GM19463 (cell line): ENCODE data around the gene ANKRD10.

ENCODE experiments used
- ATAC-seq: cut with Tn5 transposase; IDR thresholded peaks from one replicate; pipeline ENCODE4 v1.9.1; 2021; ENCODE audit warnings: mild to moderate bottlenecking, moderate library complexity; ENCODE audit not compliant: unreplicated experiment

The ANKRD10 gene

DNA sequence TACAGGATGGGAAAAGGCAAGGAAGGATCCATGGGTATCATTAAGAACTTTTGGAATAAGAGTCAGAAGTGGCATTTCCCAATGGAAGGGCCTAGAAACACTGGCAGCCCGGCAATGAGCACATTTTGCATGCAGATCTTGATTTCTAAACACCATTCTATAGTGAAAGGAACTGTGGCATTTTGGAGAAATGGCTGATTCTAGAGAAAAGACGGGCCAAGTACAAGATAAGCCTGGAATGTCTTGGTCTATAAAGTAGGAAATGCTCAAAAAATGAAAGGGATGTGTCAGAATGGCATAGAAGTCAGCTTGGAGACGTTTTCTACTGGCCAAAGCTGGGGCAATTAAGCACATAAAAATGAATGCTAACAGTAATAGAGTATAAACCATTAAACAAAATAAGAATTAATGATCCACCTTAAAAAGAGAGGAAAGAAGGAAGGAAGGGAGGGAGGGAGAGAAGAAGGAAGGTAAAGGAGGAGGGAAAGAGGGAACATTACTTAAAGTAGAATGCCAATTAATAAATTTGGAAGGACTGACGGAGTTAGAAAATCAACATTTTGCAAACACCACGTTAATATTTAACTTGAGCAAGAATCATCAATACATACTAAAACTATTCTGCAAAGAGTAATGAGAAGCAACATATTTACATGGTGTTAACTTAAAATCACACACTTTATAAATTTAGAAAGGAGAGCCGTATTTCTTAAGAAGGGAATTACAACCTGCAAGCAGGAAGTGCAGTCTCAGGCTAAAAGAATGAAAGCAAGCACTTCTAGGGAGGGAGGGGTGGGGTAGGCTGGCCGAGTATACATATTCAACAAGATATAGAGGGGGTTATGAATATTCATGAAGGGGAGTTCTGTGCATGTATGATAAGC, 78.9 kb downstream of the ANKRD10 start:
- ATAC-seq, result no peak

DNA sequence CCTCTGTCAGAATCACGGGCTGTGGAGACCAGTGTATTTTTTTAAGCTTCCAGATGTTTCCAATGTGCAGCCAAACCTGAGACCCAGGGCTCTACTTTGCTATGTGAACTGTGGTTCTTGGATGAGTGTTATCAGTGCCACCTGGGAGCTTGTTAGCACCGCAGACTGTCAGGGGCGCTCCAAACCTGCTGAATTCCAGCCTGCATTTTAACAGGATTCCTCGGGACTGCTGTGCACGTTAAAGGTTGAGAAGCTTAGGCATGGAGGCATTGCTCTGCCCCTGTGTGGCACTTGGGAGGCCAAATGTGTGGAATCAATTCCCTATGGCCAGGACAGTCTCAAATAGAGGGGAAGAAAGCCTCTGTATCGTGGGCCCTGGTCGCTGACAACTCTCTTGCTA, 80.3 kb downstream of the ANKRD10 start:
- ATAC-seq, result no peak

DNA sequence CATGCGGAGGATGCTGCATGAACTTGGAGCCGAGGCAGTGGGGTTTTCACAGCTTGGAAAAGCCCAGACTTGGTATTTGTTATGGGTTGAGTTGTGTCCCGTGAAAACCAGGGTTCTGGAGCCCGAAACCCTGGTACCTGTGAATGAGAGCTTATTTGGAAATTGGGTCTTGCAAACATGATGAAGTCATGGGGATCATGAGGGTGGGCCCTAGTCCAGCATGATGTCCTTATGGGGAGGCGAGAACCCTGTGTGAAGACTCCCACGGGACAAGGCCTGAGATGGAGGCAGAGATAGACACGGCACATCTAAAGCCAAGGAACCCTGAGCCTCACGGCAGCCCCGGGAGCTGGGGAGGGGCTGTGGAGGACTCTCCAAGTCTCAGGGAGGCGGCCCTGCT, 82.3 kb downstream of the ANKRD10 start:
- no peak for ATAC-seq

DNA sequence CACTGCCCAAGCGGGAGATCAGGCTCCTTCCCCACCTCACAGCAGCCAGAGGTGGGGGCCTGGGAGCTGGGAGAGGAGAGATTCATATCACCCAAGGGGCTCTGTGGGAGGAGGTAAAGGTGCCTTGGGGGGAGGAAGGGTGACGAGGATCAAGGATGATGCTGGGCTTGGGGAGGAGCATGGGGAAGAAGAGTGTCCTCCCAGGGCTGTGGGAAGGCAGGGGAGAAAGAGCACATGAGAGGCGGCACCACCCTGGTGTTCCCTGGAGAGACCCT, 82.7 kb downstream of the ANKRD10 start:
- ATAC-seq, result no peak

DNA sequence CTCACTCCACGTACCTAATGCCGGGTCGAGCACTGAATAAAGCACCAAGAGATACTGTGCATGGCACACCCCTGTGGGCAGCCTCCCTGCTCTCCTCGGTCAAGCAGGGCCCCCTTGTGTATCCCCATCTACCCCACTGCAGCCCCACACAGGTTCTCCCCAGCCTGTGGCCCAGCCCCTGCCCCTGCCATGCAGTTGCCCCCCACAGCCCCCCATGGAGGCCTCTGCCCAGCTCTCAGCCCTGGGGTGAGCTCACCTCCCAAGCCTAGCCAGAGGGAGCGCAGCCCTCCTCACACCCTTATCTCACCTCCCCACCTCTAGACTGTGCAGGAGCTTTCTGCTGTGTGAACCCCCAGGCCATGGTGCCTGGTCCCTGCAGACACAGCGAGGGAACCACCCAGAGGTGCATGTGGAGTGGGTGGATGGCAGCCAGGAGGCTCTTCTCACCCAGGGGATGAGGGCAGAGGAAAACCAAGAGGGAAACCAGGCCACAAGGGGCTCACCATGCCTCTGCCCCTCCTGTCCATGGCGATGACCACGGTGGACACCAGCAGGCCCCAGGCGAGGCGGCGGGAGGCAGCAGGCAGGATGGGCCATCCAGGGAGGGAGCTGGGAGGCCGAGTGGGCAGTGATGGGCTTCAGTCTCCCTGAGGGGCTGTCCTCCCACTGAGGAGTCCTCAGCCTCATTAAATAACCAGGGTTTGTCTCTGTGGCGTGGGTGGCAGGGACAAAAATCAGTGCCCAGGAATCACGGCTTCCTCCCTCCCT, 83.2 kb downstream of the ANKRD10 start:
- no peak for ATAC-seq

DNA sequence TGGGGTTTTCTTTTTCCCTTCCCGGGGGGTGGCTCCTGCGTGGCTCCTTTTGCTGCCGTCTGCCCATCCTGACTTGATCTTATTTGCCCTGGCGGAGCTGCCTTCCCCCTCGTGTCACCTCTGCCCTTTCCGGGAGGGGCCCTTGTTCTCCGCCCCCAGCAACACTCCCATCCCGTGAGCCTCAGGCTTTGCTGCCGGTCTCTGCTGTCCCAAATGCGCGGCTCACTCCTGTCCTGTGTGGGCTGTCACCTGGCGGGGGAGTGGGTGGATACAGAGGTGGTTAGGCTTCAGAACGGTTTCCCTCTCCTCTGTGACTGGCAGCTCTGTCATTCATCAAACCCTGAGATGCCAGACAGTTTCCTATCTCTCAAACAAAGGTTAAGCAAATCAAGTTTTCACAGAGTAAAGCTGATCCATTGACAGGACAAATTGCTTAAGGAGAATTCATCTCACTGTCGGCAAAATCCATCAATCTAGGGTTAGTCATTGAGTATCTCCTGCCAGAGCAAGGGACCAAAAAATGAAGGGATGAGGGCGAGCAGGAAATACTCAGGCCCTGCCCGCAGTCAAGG, 84.0 kb downstream of the ANKRD10 start:
- ATAC-seq, result no peak

DNA sequence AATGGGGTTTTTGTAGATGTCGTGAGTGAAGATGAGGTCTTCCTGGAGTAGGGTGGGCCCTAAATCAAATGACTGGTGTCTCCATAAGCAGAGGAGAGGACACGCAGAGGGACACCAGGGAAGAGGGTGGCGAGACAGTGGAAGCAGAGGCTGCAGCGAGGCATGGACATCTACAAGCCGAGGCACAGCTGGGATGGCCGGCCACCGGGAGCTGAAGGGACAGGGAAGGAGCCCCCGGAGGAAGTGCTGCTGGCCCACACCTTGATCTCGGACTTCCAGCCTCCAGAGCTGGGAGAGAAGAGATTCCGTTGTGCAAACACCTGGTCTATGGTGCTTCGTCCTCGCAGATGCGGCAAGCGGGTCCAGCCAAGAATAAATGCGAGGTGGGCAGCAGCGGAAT, 84.5 kb downstream of the ANKRD10 start:
- ATAC-seq, result no peak

DNA sequence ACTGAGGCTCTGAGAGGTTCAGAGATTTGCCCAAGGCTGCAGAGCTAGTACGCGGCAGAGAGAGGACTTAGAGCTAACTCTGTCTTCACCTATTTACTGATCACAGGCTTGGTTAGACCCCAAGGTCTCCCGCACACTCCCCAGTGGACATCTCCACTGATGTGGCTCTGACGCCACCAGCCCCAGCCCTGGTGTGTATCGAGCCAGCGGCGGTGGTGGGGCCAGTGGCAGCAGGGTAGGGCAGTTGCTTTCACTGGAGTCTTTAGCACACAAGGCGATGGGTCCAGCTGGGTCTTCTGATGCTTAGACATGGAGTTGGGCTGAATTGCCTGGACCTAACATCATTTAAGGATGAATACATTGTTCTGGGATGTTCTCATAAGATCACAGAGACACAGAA, 85.4 kb downstream of the ANKRD10 start:
- no peak for ATAC-seq

DNA sequence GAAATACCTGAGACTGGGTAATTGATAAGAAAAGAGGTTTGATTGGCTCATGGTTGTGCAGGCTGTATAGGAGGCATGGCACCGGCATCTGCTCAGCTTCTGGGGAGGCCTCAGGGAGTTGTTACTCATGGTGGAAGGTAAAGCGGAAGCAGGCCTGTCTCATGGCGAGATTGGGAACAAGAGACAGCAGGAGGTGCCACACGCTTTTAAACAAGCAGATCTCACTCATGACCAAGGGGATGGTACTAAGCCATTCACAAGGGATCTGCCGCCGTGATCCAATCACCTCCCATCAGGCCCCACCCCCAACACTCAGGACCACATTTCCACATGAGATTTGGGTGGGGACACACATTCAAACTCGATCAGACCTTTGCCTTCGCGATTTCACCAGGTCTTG, 86.2 kb downstream of the ANKRD10 start:
- no peak for ATAC-seq
